ENCODE measurements around the gene TMC7. TPM values are rescaled to one million over a fixed set of nuclear protein-coding genes. Genes with fewer than 3 reads are reported as not detected.

TMC7 gene
- total RNA-seq, 1 experiment from 2014 or later, result 4.3 TPM

- Histone ChIP-seq H2BK120ac (ENCODE audit: low read depth, low read length, poor library complexity, severe bottlenecking) (no peak overlapping the region), H4K91ac (ENCODE audit: insufficient read length, low read depth, low read length) (no peak overlapping the region), H3K4ac (ENCODE audit: low read depth, low read length) (no peak overlapping the region), H3K18ac (ENCODE audit: insufficient read length, low read depth, low read length) (no peak overlapping the region), H3K79me2 (ENCODE audit: insufficient read depth, low read length) (no peaks in the 10 kb centered on the region), H3K9ac (ENCODE audit: extremely low read depth, insufficient read length, low read length) (no peak overlapping the region), H2BK12ac (ENCODE audit: insufficient read length, low read depth, low read length) (no peak overlapping the region), H3K23me2 (ENCODE audit: insufficient read length, low read depth, low read length, poor library complexity, severe bottlenecking) (no peaks in the 10 kb centered on the region), H3K27me3 (ENCODE audit: insufficient read depth, low read length) (no peaks in the 10 kb centered on the region), H3K4me2 (ENCODE audit: insufficient read depth, insufficient read length, low read length) (no peak overlapping the region), H4K5ac (ENCODE audit: insufficient read length, low read depth, low read length) (no peak overlapping the region), H3K56ac (ENCODE audit: insufficient read length, low read depth, low read length) (no peak overlapping the region), H4K20me1 (ENCODE audit: control insufficient read depth, insufficient read depth, insufficient read length) (no peaks in the 10 kb centered on the region), H4K8ac (replicated peaks; ENCODE audit: insufficient read length, low read depth, low read length) (no peak overlapping the region), H2AK5ac (ENCODE audit: insufficient read length, low read length) (no peak overlapping the region), H2AFZ (ENCODE audit: low read length) (no peak overlapping the region), H2BK5ac (ENCODE audit: insufficient read length, low read length) (no peak overlapping the region), H3K4me1 (ENCODE audit: insufficient read depth, low read length) (no peaks in the 10 kb centered on the region), H3T11ph (ENCODE audit: low read length) (no peak overlapping the region), H3K14ac (ENCODE audit: insufficient read depth, low read length) (no peak overlapping the region), H2BK15ac (ENCODE audit: low read depth, low read length) (no peak overlapping the region), H3K9me3 (ENCODE audit: control insufficient read depth, low read depth, low read length) (no peaks in the 10 kb centered on the region), H3K79me1 (ENCODE audit: insufficient read depth, low read depth, low read length, poor library complexity, severe bottlenecking) (no peaks in the 10 kb centered on the region), H2BK20ac (ENCODE audit: low read depth, low read length, poor library complexity, severe bottlenecking) (no peak overlapping the region), H3K27ac (ENCODE audit: insufficient read length, low read depth, low read length) (no peak overlapping the region), H3K23ac (ENCODE audit: insufficient read length, low read depth, low read length) (no peak overlapping the region)
- H3K27ac Mint-ChIP-seq, result no peak overlapping the region
- peaks cover 0 to 2% (median 0%) of the 10 kb centered on the region in 3 experiments; a peak in 3 of 7 replicates for H3K36me3 Mint-ChIP-seq (ENCODE audit: insufficient read depth in 1 of 3, low read depth in 3 of 3)
- no CpG with 5 or more reads among the region's 1 CpG for WGBS (ENCODE audit: extremely low coverage, insufficient read length, low lambda C conversion rate)
- peaks cover 5 to 6% of the 10 kb centered on the region in 2 experiments; a peak in 4 of 5 replicates for H3K9me3 Mint-ChIP-seq
- no peak for TF ChIP-seq CTCF (conservative IDR thresholded peaks at IDR 0.05)
- H3K27me3 Mint-ChIP-seq (ENCODE audit: low read depth), result no peaks in the 10 kb centered on the region
- H3K4me1 Mint-ChIP-seq, result peaks cover 5 to 6% of the 10 kb centered on the region in 2 experiments; a peak in 2 of 4 replicates
- no peak for DNase-seq
- H3K4me3 Mint-ChIP-seq, result no peak overlapping the region
Measured at GRCh38 chr16:19098173-19098572, 114.4 kb downstream of the TMC7 start.
